ENCODE results near the gene GNAT3. TPM values are rescaled to one million over a fixed set of nuclear protein-coding genes. Genes with fewer than 3 reads are reported as not detected.
A peak's percentile ranks its signal among the peaks of the same experiment; 100 is the strongest.

GNAT3 gene
- total RNA-seq, 1 donor from 2014 or later, result not detected

DNA sequence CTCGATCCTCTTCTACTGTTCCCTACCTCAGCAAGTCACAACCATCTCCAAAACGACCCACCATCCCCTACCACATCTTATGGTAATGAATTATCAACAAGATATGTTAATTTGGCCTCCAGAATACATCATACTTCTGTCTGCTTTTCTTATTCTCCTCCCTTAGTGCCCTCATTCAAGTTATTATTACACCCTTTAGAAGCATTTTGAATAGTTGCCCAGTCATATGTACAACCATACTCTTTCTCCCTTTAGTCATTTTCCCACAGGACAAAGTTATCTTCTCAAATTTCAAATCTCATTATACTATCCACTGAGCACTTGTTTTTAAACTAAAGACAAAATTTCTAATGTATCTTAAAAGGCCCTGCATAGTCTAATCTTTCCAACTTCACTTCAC, 71.0 kb downstream of the GNAT3 start:
- TF ChIP-seq, protein P1, sequence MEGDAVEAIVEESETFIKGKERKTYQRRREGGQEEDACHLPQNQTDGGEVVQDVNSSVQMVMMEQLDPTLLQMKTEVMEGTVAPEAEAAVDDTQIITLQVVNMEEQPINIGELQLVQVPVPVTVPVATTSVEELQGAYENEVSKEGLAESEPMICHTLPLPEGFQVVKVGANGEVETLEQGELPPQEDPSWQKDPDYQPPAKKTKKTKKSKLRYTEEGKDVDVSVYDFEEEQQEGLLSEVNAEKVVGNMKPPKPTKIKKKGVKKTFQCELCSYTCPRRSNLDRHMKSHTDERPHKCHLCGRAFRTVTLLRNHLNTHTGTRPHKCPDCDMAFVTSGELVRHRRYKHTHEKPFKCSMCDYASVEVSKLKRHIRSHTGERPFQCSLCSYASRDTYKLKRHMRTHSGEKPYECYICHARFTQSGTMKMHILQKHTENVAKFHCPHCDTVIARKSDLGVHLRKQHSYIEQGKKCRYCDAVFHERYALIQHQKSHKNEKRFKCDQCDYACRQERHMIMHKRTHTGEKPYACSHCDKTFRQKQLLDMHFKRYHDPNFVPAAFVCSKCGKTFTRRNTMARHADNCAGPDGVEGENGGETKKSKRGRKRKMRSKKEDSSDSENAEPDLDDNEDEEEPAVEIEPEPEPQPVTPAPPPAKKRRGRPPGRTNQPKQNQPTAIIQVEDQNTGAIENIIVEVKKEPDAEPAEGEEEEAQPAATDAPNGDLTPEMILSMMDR (IDR thresholded peaks at IDR 0.05), result no peak
- Mint-ChIP-seq H3K27me3 (ENCODE audit: low read depth) (no peaks in the 10 kb centered on the region), H3K4me1 (ENCODE audit: low read depth) (peaks cover 19% of the 10 kb centered on the region), H3K9me3 (ENCODE audit: low read depth) (peaks cover 6% of the 10 kb centered on the region), H3K4me3 (ENCODE audit: unreplicated experiment) (no peak overlapping the region), H3K27ac (ENCODE audit: unreplicated experiment) (peak overlapping the region; percentile 73), H3K36me3 (ENCODE audit: low read depth) (no peaks in the 10 kb centered on the region)
- no peak for DNase-seq (ENCODE audit: low spot score)

DNA sequence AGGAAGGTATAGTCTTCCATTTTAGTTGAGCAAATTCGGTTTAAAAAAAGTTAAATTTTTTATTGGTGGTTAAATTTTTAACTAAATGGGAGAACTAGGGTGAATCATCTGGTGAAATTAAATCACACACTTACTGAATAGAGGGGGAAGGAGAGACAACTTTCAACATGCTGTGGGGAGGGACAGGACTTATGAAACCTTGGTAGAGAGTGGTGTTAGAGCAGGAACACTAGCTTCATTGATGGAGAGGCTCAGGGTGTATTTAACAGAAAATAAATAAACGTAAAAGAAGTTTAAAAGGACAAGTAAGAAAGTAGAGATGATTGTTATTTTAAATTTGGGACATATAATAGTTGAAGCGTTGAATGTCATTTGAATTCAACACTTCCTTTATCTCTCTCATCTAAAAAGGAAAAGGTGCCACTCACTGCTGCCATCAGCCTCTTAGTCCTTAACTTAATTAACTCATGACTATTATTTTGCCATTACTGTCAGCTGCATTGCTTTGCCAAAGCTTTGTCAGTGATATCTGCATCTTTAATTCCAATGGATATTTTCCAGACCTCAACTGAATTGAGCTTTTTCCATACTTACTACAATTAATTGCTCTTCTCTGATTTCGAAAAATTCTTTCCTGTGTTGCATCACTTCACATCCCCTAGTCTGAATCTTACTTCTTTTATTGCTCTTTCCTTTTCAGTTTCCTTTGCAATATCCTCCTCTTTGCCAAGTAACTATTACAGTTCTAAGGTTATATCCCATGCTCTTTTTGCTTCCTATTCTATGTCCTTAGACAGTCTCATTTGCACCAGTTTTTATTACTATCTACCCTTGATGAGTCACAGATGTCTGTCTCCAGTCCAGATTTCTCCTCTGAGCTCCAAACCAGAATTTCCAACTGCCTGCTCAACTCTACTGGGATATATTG, 71.7 kb downstream of the GNAT3 start:
- no peaks in the 10 kb centered on the region for H3K27me3 Mint-ChIP-seq (ENCODE audit: low read depth)
- peaks cover 6% of the 10 kb centered on the region for H3K9me3 Mint-ChIP-seq (ENCODE audit: low read depth)
- H3K4me1 Mint-ChIP-seq (ENCODE audit: low read depth), result peaks cover 19% of the 10 kb centered on the region
- H3K27ac Mint-ChIP-seq (ENCODE audit: unreplicated experiment), result peak overlapping the region; percentile 73
- DNase-seq (ENCODE audit: low spot score), result no peak
- H3K36me3 Mint-ChIP-seq (ENCODE audit: low read depth), result no peaks in the 10 kb centered on the region
- H3K4me3 Mint-ChIP-seq (ENCODE audit: unreplicated experiment), result no peak overlapping the region
- TF ChIP-seq, protein P1 (IDR thresholded peaks at IDR 0.05), result no peak

DNA sequence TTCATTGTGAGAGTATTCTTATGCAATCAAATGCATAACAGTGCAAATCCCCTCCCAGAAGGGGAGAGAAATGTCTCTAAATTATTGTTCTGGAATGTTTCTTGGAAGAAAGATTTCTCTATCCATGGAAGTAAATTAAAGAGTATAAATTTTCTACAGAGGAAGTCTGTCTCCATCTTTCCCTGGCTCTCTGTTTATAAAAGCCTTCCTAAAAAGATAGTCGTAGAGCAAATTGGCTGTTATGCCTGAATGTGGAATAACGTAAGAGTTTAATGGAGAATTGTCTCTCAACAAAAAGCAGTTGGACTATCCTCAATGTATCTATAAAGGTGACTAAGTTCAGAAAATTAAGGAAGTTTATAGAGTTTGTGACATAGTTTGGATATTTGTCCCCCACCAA, 76.3 kb downstream of the GNAT3 start:
- Mint-ChIP-seq H3K27ac (ENCODE audit: unreplicated experiment) (no peak overlapping the region), H3K4me3 (ENCODE audit: unreplicated experiment) (no peak overlapping the region), H3K9me3 (ENCODE audit: low read depth) (peaks cover 6% of the 10 kb centered on the region), H3K36me3 (ENCODE audit: low read depth) (no peaks in the 10 kb centered on the region), H3K27me3 (ENCODE audit: low read depth) (no peaks in the 10 kb centered on the region), H3K4me1 (ENCODE audit: low read depth) (peaks cover 9% of the 10 kb centered on the region)
- DNase-seq (ENCODE audit: low spot score), result no peak
- TF ChIP-seq, protein P1 (IDR thresholded peaks at IDR 0.05), result no peak

DNA sequence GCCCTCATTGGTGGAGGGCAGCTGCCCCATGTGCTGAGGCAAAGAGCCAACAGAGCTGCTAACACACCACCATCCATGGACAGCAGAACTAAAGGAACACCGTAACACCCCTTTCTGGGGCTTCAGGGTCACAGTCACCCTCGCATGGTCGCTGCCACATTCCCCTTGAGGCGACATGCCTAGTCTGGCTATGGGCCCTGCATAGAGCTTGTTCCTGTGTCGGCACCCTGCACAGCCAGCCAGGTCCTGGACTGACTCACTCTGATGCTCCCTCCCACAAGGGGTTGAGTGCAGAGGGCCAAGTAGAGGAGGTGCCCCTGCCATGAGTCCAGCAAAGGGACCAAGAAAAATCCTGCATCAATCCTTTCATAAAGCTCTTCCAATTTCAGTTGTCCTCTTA, 77.8 kb downstream of the GNAT3 start:
- peaks cover 7% of the 10 kb centered on the region for H3K4me1 Mint-ChIP-seq (ENCODE audit: low read depth)
- H3K27me3 Mint-ChIP-seq (ENCODE audit: low read depth), result no peaks in the 10 kb centered on the region
- no peak overlapping the region for H3K4me3 Mint-ChIP-seq (ENCODE audit: unreplicated experiment)
- peaks cover 6% of the 10 kb centered on the region for H3K9me3 Mint-ChIP-seq (ENCODE audit: low read depth)
- no peak for DNase-seq (ENCODE audit: low spot score)
- H3K36me3 Mint-ChIP-seq (ENCODE audit: low read depth), result no peaks in the 10 kb centered on the region
- no peak overlapping the region for H3K27ac Mint-ChIP-seq (ENCODE audit: unreplicated experiment)
- TF ChIP-seq, protein P1 (IDR thresholded peaks at IDR 0.05), result no peak

DNA sequence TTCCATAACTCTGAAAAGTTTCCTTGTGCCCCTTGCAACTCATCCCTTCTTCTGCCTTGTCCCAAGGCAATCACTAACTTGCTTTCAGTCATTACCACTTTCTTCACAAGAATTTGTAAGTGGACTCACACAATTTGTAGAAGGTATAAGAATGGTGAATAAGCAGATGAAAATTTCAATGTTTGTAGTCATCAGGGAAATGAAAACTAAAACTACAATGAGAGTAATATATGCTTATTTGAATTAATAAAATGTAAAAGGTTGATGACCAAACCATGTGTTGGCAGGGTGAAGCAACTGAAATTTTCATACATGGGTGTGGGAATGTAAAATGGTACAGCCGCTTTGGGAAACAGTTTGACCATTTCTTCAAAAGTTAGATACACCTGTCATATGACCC, 79.7 kb downstream of the GNAT3 start:
- no peak overlapping the region for H3K27ac Mint-ChIP-seq (ENCODE audit: unreplicated experiment)
- TF ChIP-seq, protein P1 (IDR thresholded peaks at IDR 0.05), result no peak
- H3K9me3 Mint-ChIP-seq (ENCODE audit: low read depth), result peaks cover 3% of the 10 kb centered on the region
- no peak for DNase-seq (ENCODE audit: low spot score)
- H3K4me1 Mint-ChIP-seq (ENCODE audit: low read depth), result peaks cover 12% of the 10 kb centered on the region
- no peaks in the 10 kb centered on the region for H3K27me3 Mint-ChIP-seq (ENCODE audit: low read depth)
- no peak overlapping the region for H3K4me3 Mint-ChIP-seq (ENCODE audit: unreplicated experiment)
- no peaks in the 10 kb centered on the region for H3K36me3 Mint-ChIP-seq (ENCODE audit: low read depth)

Data from chondrocyte (in vitro differentiated cells).